ENCODE measurements around the gene ENDOG.

ENDOG gene

GRCh38 chr9:128821584-128822406, 3.5 kb downstream of the ENDOG start:
- peaks cover 0 to 5% (median 0%) of the 10 kb centered on the region in 3 experiments for H3K27me3 ChIP-seq (ENCODE audit: control insufficient read depth in 3 of 3, insufficient read depth in 3 of 3, low read depth in 1 of 3, low read length in 3 of 3)
- no peak overlapping the region for H2AFZ ChIP-seq (ENCODE audit: low read length)
- no peak overlapping the region for H3K4ac ChIP-seq (ENCODE audit: low read length)
- H3K4me3 ChIP-seq (ENCODE audit: low read length in 2 of 2), result no peak overlapping the region
- no peak for DNase-seq (ENCODE audit: low spot score)
- H3K4me1 ChIP-seq (ENCODE audit: control insufficient read depth in 2 of 2, insufficient read depth in 1 of 2, low read depth in 1 of 2, low read length in 2 of 2), result peaks cover 0 to 3% of the 10 kb centered on the region in 2 donors
- H3K23ac ChIP-seq (ENCODE audit: low read depth, low read length, poor library complexity), result no peak overlapping the region
- H4K8ac ChIP-seq (ENCODE audit: low read depth, low read length), result no peak overlapping the region
- no peak overlapping the region for H2BK15ac ChIP-seq (ENCODE audit: low read length)
- no CpG with 5 or more reads among the region's 16 CpGs for WGBS, 2 donors (ENCODE audit: extremely low coverage in 2 of 2, insufficient read length in 2 of 2, insufficient replicate concordance in 1 of 2)
- no peak overlapping the region for H2BK12ac ChIP-seq (ENCODE audit: low read length)
- no peak overlapping the region for H3K27ac ChIP-seq (replicated peaks; ENCODE audit: low read length)
- no peaks in the 10 kb centered on the region for H3K9me3 ChIP-seq (replicated peaks in 1 of 2; ENCODE audit: control insufficient read depth in 2 of 2, insufficient read depth in 1 of 2, low read depth in 1 of 2, low read length in 2 of 2)
- H4K91ac ChIP-seq (ENCODE audit: low read depth, low read length, poor library complexity), result no peak overlapping the region
- no peak overlapping the region for H2BK5ac ChIP-seq (ENCODE audit: low read length)
- no peak overlapping the region for H2BK120ac ChIP-seq (ENCODE audit: low read depth, low read length)
- peaks cover 45 to 72% of the 10 kb centered on the region in 2 donors for H3K36me3 ChIP-seq (replicated peaks in 1 of 2; ENCODE audit: control insufficient read depth in 2 of 2, insufficient read depth in 2 of 2, low read length in 2 of 2)
- H3K14ac ChIP-seq (ENCODE audit: low read length), result no peak overlapping the region
- no peak overlapping the region for H3K9ac ChIP-seq (ENCODE audit: low read depth, low read length, poor library complexity)
- no peak overlapping the region for H2AK5ac ChIP-seq (ENCODE audit: low read depth, low read length)
- H3K18ac ChIP-seq (ENCODE audit: low read length), result no peak overlapping the region
- no peak overlapping the region for H3K4me2 ChIP-seq (ENCODE audit: insufficient read depth, low read length, poor library complexity, severe bottlenecking)
- peaks cover 2% of the 10 kb centered on the region for H3K79me1 ChIP-seq (ENCODE audit: low read depth, low read length)

- Histone ChIP-seq H3K23ac (ENCODE audit: low read depth, low read length, poor library complexity) (no peak overlapping the region), H4K91ac (ENCODE audit: low read depth, low read length, poor library complexity) (no peak overlapping the region), H2BK5ac (ENCODE audit: low read length) (no peak overlapping the region), H3K27ac (replicated peaks; ENCODE audit: low read length) (no peak overlapping the region), H3K4me1 (ENCODE audit: control insufficient read depth in 2 of 2, insufficient read depth in 1 of 2, low read depth in 1 of 2, low read length in 2 of 2) (peaks cover 0 to 3% of the 10 kb centered on the region in 2 donors), H2AK5ac (ENCODE audit: low read depth, low read length) (no peak overlapping the region), H3K9ac (ENCODE audit: low read depth, low read length, poor library complexity) (no peak overlapping the region), H3K27me3 (ENCODE audit: control insufficient read depth in 3 of 3, insufficient read depth in 3 of 3, low read depth in 1 of 3, low read length in 3 of 3) (peaks cover 0 to 5% (median 0%) of the 10 kb centered on the region in 3 experiments), H2BK15ac (ENCODE audit: low read length) (no peak overlapping the region), H4K8ac (ENCODE audit: low read depth, low read length) (no peak overlapping the region), H3K4ac (ENCODE audit: low read length) (no peak overlapping the region), H2BK12ac (ENCODE audit: low read length) (no peak overlapping the region), H3K14ac (ENCODE audit: low read length) (no peak overlapping the region), H3K18ac (ENCODE audit: low read length) (no peak overlapping the region), H3K9me3 (replicated peaks in 1 of 2; ENCODE audit: control insufficient read depth in 2 of 2, insufficient read depth in 1 of 2, low read depth in 1 of 2, low read length in 2 of 2) (no peaks in the 10 kb centered on the region), H2AFZ (ENCODE audit: low read length) (no peak overlapping the region), H3K4me2 (ENCODE audit: insufficient read depth, low read length, poor library complexity, severe bottlenecking) (no peak overlapping the region), H3K4me3 (ENCODE audit: low read length in 2 of 2) (no peak overlapping the region), H2BK120ac (ENCODE audit: low read depth, low read length) (no peak overlapping the region), H3K36me3 (replicated peaks in 1 of 2; ENCODE audit: control insufficient read depth in 2 of 2, insufficient read depth in 2 of 2, low read length in 2 of 2) (peaks cover 51 to 79% of the 10 kb centered on the region in 2 donors), H3K79me1 (ENCODE audit: low read depth, low read length) (peaks cover 2% of the 10 kb centered on the region)
- no peak for DNase-seq (ENCODE audit: low spot score)
- no CpG with 5 or more reads among the region's 22 CpGs for WGBS, 2 donors (ENCODE audit: extremely low coverage in 2 of 2, insufficient read length in 2 of 2, insufficient replicate concordance in 1 of 2)
Observed at GRCh38 chr9:128822407-128823042, 4.2 kb downstream of the ENDOG start.

- Histone ChIP-seq H3K4me3 (ENCODE audit: low read length in 2 of 2) (no peak overlapping the region), H3K4ac (ENCODE audit: low read length) (no peak overlapping the region), H3K4me1 (ENCODE audit: control insufficient read depth in 2 of 2, insufficient read depth in 1 of 2, low read depth in 1 of 2, low read length in 2 of 2) (peaks cover under 1 to 4% of the 10 kb centered on the region in 2 donors), H3K9me3 (replicated peaks in 1 of 2; ENCODE audit: control insufficient read depth in 2 of 2, insufficient read depth in 1 of 2, low read depth in 1 of 2, low read length in 2 of 2) (no peaks in the 10 kb centered on the region), H2BK12ac (ENCODE audit: low read length) (no peak overlapping the region), H4K91ac (ENCODE audit: low read depth, low read length, poor library complexity) (no peak overlapping the region), H3K36me3 (replicated peaks in 1 of 2; ENCODE audit: control insufficient read depth in 2 of 2, insufficient read depth in 2 of 2, low read length in 2 of 2) (peaks cover 51 to 88% of the 10 kb centered on the region in 2 donors), H3K27me3 (ENCODE audit: control insufficient read depth in 3 of 3, insufficient read depth in 3 of 3, low read depth in 1 of 3, low read length in 3 of 3) (peaks cover 0 to 5% (median 0%) of the 10 kb centered on the region in 3 experiments), H4K8ac (ENCODE audit: low read depth, low read length) (no peak overlapping the region), H3K4me2 (ENCODE audit: insufficient read depth, low read length, poor library complexity, severe bottlenecking) (no peak overlapping the region), H3K14ac (ENCODE audit: low read length) (no peak overlapping the region), H2BK15ac (ENCODE audit: low read length) (no peak overlapping the region), H2AK5ac (ENCODE audit: low read depth, low read length) (no peak overlapping the region), H3K27ac (replicated peaks; ENCODE audit: low read length) (no peak overlapping the region), H3K9ac (ENCODE audit: low read depth, low read length, poor library complexity) (no peak overlapping the region), H2AFZ (ENCODE audit: low read length) (no peak overlapping the region), H3K79me1 (ENCODE audit: low read depth, low read length) (peaks cover 2% of the 10 kb centered on the region), H2BK5ac (ENCODE audit: low read length) (peak overlapping the region; percentile 13), H2BK120ac (ENCODE audit: low read depth, low read length) (no peak overlapping the region), H3K23ac (ENCODE audit: low read depth, low read length, poor library complexity) (no peak overlapping the region), H3K18ac (ENCODE audit: low read length) (no peak overlapping the region)
- DNase-seq (ENCODE audit: low spot score), result no peak
- no CpG with 5 or more reads among the region's 19 CpGs for WGBS, 2 donors (ENCODE audit: extremely low coverage in 2 of 2, insufficient read length in 2 of 2, insufficient replicate concordance in 1 of 2)
Observed at GRCh38 chr9:128823362-128823902, 5.1 kb downstream of the ENDOG start.

- Histone ChIP-seq H3K23ac (ENCODE audit: low read depth, low read length, poor library complexity) (no peak overlapping the region), H4K8ac (ENCODE audit: low read depth, low read length) (peak overlapping the region; percentile 48), H2AK5ac (ENCODE audit: low read depth, low read length) (no peak overlapping the region), H3K4me1 (ENCODE audit: control insufficient read depth in 2 of 2, insufficient read depth in 1 of 2, low read depth in 1 of 2, low read length in 2 of 2) (peaks cover 5 to 8% of the 10 kb centered on the region in 2 donors), H3K4me3 (ENCODE audit: low read length in 2 of 2) (no peak overlapping the region), H3K27ac (replicated peaks; ENCODE audit: low read length) (no peak overlapping the region), H2BK5ac (ENCODE audit: low read length) (peak overlapping the region; percentile 13), H3K79me1 (ENCODE audit: low read depth, low read length) (peaks cover 2% of the 10 kb centered on the region), H2BK15ac (ENCODE audit: low read length) (no peak overlapping the region), H3K18ac (ENCODE audit: low read length) (no peak overlapping the region), H2AFZ (ENCODE audit: low read length) (no peak overlapping the region), H2BK120ac (ENCODE audit: low read depth, low read length) (no peak overlapping the region), H3K27me3 (ENCODE audit: control insufficient read depth in 3 of 3, insufficient read depth in 3 of 3, low read depth in 1 of 3, low read length in 3 of 3) (peaks cover 0 to 2% (median 0%) of the 10 kb centered on the region in 3 experiments), H3K4ac (ENCODE audit: low read length) (no peak overlapping the region), H3K36me3 (replicated peaks in 1 of 2; ENCODE audit: control insufficient read depth in 2 of 2, insufficient read depth in 2 of 2, low read length in 2 of 2) (peaks cover 51 to 93% of the 10 kb centered on the region in 2 donors), H3K9ac (ENCODE audit: low read depth, low read length, poor library complexity) (no peak overlapping the region), H3K4me2 (ENCODE audit: insufficient read depth, low read length, poor library complexity, severe bottlenecking) (no peak overlapping the region), H3K9me3 (replicated peaks in 1 of 2; ENCODE audit: control insufficient read depth in 2 of 2, insufficient read depth in 1 of 2, low read depth in 1 of 2, low read length in 2 of 2) (no peaks in the 10 kb centered on the region), H4K91ac (ENCODE audit: low read depth, low read length, poor library complexity) (no peak overlapping the region), H2BK12ac (ENCODE audit: low read length) (no peak overlapping the region), H3K14ac (ENCODE audit: low read length) (no peak overlapping the region)
- no CpG with 5 or more reads among the region's 12 CpGs for WGBS, 2 donors (ENCODE audit: extremely low coverage in 2 of 2, insufficient read length in 2 of 2, insufficient replicate concordance in 1 of 2)
- no peak for DNase-seq (ENCODE audit: low spot score)
Observed at GRCh38 chr9:128823903-128824406, 5.7 kb downstream of the ENDOG start.
